Neutrophil (primary cell): Measurements from ENCODE around the gene OTOR.

Source experiments
- H3K27ac ChIP-seq: fragments of 200-600 bp; sonication (generic); 2 replicates; pipeline ENCODE4 v1.5.1; 2016; ENCODE audit warnings: mild to moderate bottlenecking, moderate library complexity
- H3K27me3 ChIP-seq: fragments of 200-600 bp; sonication (generic); 2 replicates; pipeline ENCODE4 v1.6.0; 2016; ENCODE audit warnings: mild to moderate bottlenecking
- H3K36me3 ChIP-seq: fragments of 200-600 bp; sonication (generic); 2 replicates; pipeline ENCODE4 v1.5.1; 2017
- H3K4me1 ChIP-seq, 2 experiments: fragments of 200-600 bp in 1 of 2; sonication (generic) in 1 of 2; 1 replicate in 1 of 2; 2 replicates in 1 of 2; pipeline versions ENCODE4 v1.5.1 to v1.6.1; 2013 to 2016; ENCODE audit warnings: low read depth in 1 of 2, low read length in 1 of 2, mild to moderate bottlenecking in 1 of 2, moderate library complexity in 1 of 2; ENCODE audit not compliant: control insufficient read depth in 1 of 2, insufficient read depth in 1 of 2
- H3K4me3 ChIP-seq, 2 experiments: fragments of 200-600 bp in 1 of 2; sonication (generic) in 1 of 2; 1 replicate in 1 of 2; 2 replicates in 1 of 2; pipeline ENCODE4 v1.5.1; 2013 to 2016; ENCODE audit warnings: low read depth in 1 of 2, low read length in 1 of 2, mild to moderate bottlenecking in 1 of 2, moderate library complexity in 1 of 2
- H3K9me3 ChIP-seq: fragments of 200-600 bp; sonication (generic); 2 replicates; pipeline ENCODE4 v1.5.1; 2016
- CTCF ChIP-seq: fragments of 200-600 bp; sonication (generic); IDR thresholded peaks from 2 replicates; pipeline ENCODE4 v1.5.1; 2016; ENCODE audit warnings: antibody characterized with exemption

Gene OTOR

GRCh38 chr20:16732506-16733152 is 15.5 kb upstream of the OTOR start:
- peaks cover 61% of the 10 kb centered on the region for H3K36me3 ChIP-seq

GRCh38 chr20:16740365-16741072 is 7.6 kb upstream of the OTOR start:
- Histone ChIP-seq H3K27ac (no peak overlapping the region), H3K27me3 (peaks cover 4% of the 10 kb centered on the region), H3K36me3 (peaks cover 72% of the 10 kb centered on the region), H3K4me3 (no peak overlapping the region), H3K9me3 (no peaks in the 10 kb centered on the region), H3K4me1 (no peaks in the 10 kb centered on the region)
- TF ChIP-seq CTCF = no peak

More at GRCh38 chr20:16732506-16733152, 15.5 kb upstream of the OTOR start:
- no peak overlapping the region for H3K4me3 ChIP-seq
- no peak overlapping the region for H3K27ac ChIP-seq
- no peaks in the 10 kb centered on the region for H3K9me3 ChIP-seq
- TF ChIP-seq CTCF = no peak
- peaks cover 12 to 14% of the 10 kb centered on the region in 2 experiments for H3K4me1 ChIP-seq
- H3K27me3 ChIP-seq = peaks cover 17% of the 10 kb centered on the region

- TF ChIP-seq CTCF = no peak
- Histone ChIP-seq H3K27ac (no peak overlapping the region), H3K4me1 (no peaks in the 10 kb centered on the region), H3K36me3 (peaks cover 35% of the 10 kb centered on the region), H3K9me3 (no peaks in the 10 kb centered on the region), H3K27me3 (peaks cover 26% of the 10 kb centered on the region), H3K4me3 (no peak overlapping the region)
These were observed 3.9 kb upstream of the OTOR start for GRCh38 chr20:16744178-16744807.

GRCh38 chr20:16745204-16745603 is 3.0 kb upstream of the OTOR start:
- peaks cover 35% of the 10 kb centered on the region for H3K27me3 ChIP-seq

GRCh38 chr20:16747291-16747811 is 807 bp upstream of the OTOR start:
- Histone ChIP-seq H3K4me1 (no peaks in the 10 kb centered on the region), H3K4me3 (no peak overlapping the region)

More at GRCh38 chr20:16745204-16745603, 3.0 kb upstream of the OTOR start:
- Histone ChIP-seq H3K4me1 (no peaks in the 10 kb centered on the region), H3K4me3 (no peak overlapping the region), H3K36me3 (peaks cover 25% of the 10 kb centered on the region), H3K27ac (no peak overlapping the region), H3K9me3 (no peaks in the 10 kb centered on the region)
- no peak for TF ChIP-seq CTCF

More at GRCh38 chr20:16747291-16747811, 807 bp upstream of the OTOR start:
- H3K9me3 ChIP-seq = no peaks in the 10 kb centered on the region
- no peak overlapping the region for H3K27ac ChIP-seq
- H3K27me3 ChIP-seq = peaks cover 57% of the 10 kb centered on the region
- H3K36me3 ChIP-seq = peaks cover 4% of the 10 kb centered on the region
- TF ChIP-seq CTCF = no peak
